ENCODE data around the gene RBP4.

DNA sequence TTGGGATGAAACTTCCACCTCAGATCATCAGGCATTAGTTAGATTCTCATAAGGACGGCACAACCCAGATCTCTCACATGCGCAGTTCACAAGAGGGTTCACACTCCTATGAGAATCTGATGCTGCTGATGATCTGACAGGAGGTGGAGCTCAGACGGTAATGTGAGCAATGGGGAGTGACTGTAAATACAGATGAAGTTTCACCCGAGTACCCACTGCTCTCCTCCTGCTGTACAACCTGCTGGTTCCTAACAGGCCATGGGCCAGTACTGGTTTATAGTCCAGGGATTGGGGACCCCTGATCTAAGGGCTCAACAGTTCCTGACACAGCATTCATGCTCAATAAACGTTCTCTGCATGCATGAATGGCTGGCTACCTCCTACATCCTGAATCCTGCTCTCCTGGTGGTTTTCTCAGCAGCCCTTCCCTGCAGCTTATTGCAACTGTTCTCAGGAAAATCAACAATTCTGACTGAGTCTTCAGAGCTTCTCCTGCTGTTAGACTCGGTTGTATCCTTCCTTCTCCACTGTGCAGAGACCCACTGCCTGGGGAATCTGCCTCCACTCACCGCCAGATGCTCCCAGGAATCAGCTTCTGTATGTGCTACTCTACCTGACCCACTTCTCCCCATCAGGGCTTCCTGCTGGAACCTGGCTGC, 28.7 kb upstream of the RBP4 start:
- TF ChIP-seq EP300 (IDR thresholded peaks at IDR 0.05; ENCODE audit: borderline replicate concordance), result no peak
- TF ChIP-seq YY1 (IDR thresholded peaks at IDR 0.05; ENCODE audit: low read depth), result no peak
- TF ChIP-seq TAF1 (IDR thresholded peaks at IDR 0.05; ENCODE audit: low read depth), result no peak
- TF ChIP-seq, protein P1, sequence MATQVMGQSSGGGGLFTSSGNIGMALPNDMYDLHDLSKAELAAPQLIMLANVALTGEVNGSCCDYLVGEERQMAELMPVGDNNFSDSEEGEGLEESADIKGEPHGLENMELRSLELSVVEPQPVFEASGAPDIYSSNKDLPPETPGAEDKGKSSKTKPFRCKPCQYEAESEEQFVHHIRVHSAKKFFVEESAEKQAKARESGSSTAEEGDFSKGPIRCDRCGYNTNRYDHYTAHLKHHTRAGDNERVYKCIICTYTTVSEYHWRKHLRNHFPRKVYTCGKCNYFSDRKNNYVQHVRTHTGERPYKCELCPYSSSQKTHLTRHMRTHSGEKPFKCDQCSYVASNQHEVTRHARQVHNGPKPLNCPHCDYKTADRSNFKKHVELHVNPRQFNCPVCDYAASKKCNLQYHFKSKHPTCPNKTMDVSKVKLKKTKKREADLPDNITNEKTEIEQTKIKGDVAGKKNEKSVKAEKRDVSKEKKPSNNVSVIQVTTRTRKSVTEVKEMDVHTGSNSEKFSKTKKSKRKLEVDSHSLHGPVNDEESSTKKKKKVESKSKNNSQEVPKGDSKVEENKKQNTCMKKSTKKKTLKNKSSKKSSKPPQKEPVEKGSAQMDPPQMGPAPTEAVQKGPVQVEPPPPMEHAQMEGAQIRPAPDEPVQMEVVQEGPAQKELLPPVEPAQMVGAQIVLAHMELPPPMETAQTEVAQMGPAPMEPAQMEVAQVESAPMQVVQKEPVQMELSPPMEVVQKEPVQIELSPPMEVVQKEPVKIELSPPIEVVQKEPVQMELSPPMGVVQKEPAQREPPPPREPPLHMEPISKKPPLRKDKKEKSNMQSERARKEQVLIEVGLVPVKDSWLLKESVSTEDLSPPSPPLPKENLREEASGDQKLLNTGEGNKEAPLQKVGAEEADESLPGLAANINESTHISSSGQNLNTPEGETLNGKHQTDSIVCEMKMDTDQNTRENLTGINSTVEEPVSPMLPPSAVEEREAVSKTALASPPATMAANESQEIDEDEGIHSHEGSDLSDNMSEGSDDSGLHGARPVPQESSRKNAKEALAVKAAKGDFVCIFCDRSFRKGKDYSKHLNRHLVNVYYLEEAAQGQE (IDR thresholded peaks at IDR 0.05; ENCODE audit: low read depth), result no peak
- TF ChIP-seq TCF12 (IDR thresholded peaks at IDR 0.05; ENCODE audit: low read depth), result no peak
- no peak for TF ChIP-seq FOXM1 (IDR thresholded peaks at IDR 0.05; ENCODE audit: borderline replicate concordance, low read depth)
- no peak for TF ChIP-seq CEBPB (IDR thresholded peaks at IDR 0.05)
- no peak for TF ChIP-seq TEAD4 (IDR thresholded peaks at IDR 0.05)
- no peak for TF ChIP-seq NFIC (IDR thresholded peaks at IDR 0.05)
- TF ChIP-seq RAD21 (IDR thresholded peaks at IDR 0.05; ENCODE audit: low read depth), result no peak
- TF ChIP-seq CREB1 (IDR thresholded peaks at IDR 0.05; ENCODE audit: low read depth), result no peak

Data from Ishikawa (cell line).